Measurements from ENCODE around the gene GPR180.
"Not testable (repeated sequence)": the region's sequence is repeated elsewhere in the genome, so short reads cannot be mapped to it uniquely, and the experiment has no call there.

Gene GPR180

GRCh38 chr13:94637677-94638076, 36.0 kb downstream of the GPR180 start:
- not testable (repeated sequence) for H2BK5ac ChIP-seq (ENCODE audit: low read length); H3K4ac ChIP-seq (ENCODE audit: low read length); H3K4me3 ChIP-seq (ENCODE audit: low read length in 2 of 2); H4K91ac ChIP-seq (ENCODE audit: low read depth, low read length, poor library complexity); H2BK120ac ChIP-seq (ENCODE audit: low read depth, low read length); H3K23ac ChIP-seq (ENCODE audit: low read depth, low read length, poor library complexity); H3K14ac ChIP-seq (ENCODE audit: low read length); H2AK5ac ChIP-seq (ENCODE audit: low read depth, low read length); H3K27ac ChIP-seq (replicated peaks; ENCODE audit: low read length); H2BK12ac ChIP-seq (ENCODE audit: low read length); H3K4me2 ChIP-seq (ENCODE audit: insufficient read depth, low read length, poor library complexity, severe bottlenecking); DNase-seq (ENCODE audit: low spot score); H3K18ac ChIP-seq (ENCODE audit: low read length); H4K8ac ChIP-seq (ENCODE audit: low read depth, low read length); H3K9ac ChIP-seq (ENCODE audit: low read depth, low read length, poor library complexity); H3K27me3 ChIP-seq (ENCODE audit: control insufficient read depth in 3 of 3, insufficient read depth in 3 of 3, low read depth in 1 of 3, low read length in 3 of 3); H3K79me1 ChIP-seq (ENCODE audit: low read depth, low read length); H2AFZ ChIP-seq (ENCODE audit: low read length); H2BK15ac ChIP-seq (ENCODE audit: low read length)
- WGBS, 2 donors (ENCODE audit: extremely low coverage in 2 of 2, insufficient read length in 2 of 2, insufficient replicate concordance in 1 of 2): no CpG with 5 or more reads among the region's 3 CpGs
- Histone ChIP-seq H3K4me1 (ENCODE audit: control insufficient read depth in 2 of 2, insufficient read depth in 1 of 2, low read depth in 1 of 2, low read length in 2 of 2) (peaks cover 0 to 12% of the 10 kb centered on the region in 2 donors), H3K9me3 (replicated peaks in 1 of 2; ENCODE audit: control insufficient read depth in 2 of 2, insufficient read depth in 1 of 2, low read depth in 1 of 2, low read length in 2 of 2) (peaks cover 0 to 13% of the 10 kb centered on the region in 2 donors), H3K36me3 (replicated peaks in 1 of 2; ENCODE audit: control insufficient read depth in 2 of 2, insufficient read depth in 2 of 2, low read length in 2 of 2) (peaks cover 0 to 12% of the 10 kb centered on the region in 2 donors)

GRCh38 chr13:94640721-94641120, 39.1 kb downstream of the GPR180 start:
- Histone ChIP-seq H4K91ac (ENCODE audit: low read depth, low read length, poor library complexity) (no peak overlapping the region), H2BK15ac (ENCODE audit: low read length) (no peak overlapping the region), H2BK120ac (ENCODE audit: low read depth, low read length) (no peak overlapping the region), H3K27me3 (ENCODE audit: control insufficient read depth in 3 of 3, insufficient read depth in 3 of 3, low read depth in 1 of 3, low read length in 3 of 3) (no peaks in the 10 kb centered on the region), H3K23ac (ENCODE audit: low read depth, low read length, poor library complexity) (no peak overlapping the region), H3K27ac (replicated peaks; ENCODE audit: low read length) (no peak overlapping the region), H3K4me1 (ENCODE audit: control insufficient read depth in 2 of 2, insufficient read depth in 1 of 2, low read depth in 1 of 2, low read length in 2 of 2) (peaks cover 0 to 12% of the 10 kb centered on the region in 2 donors), H2AFZ (ENCODE audit: low read length) (peak overlapping the region; percentile 81), H3K36me3 (replicated peaks in 1 of 2; ENCODE audit: control insufficient read depth in 2 of 2, insufficient read depth in 2 of 2, low read length in 2 of 2) (no peaks in the 10 kb centered on the region), H3K9ac (ENCODE audit: low read depth, low read length, poor library complexity) (no peak overlapping the region), H3K4ac (ENCODE audit: low read length) (no peak overlapping the region), H3K79me1 (ENCODE audit: low read depth, low read length) (no peaks in the 10 kb centered on the region), H3K18ac (ENCODE audit: low read length) (no peak overlapping the region), H3K14ac (ENCODE audit: low read length) (no peak overlapping the region), H3K9me3 (replicated peaks in 1 of 2; ENCODE audit: control insufficient read depth in 2 of 2, insufficient read depth in 1 of 2, low read depth in 1 of 2, low read length in 2 of 2) (peaks cover 0 to 2% of the 10 kb centered on the region in 2 donors), H2BK12ac (ENCODE audit: low read length) (no peak overlapping the region), H2BK5ac (ENCODE audit: low read length) (no peak overlapping the region), H4K8ac (ENCODE audit: low read depth, low read length) (no peak overlapping the region), H2AK5ac (ENCODE audit: low read depth, low read length) (no peak overlapping the region), H3K4me3 (ENCODE audit: low read length in 2 of 2) (no peak overlapping the region), H3K4me2 (ENCODE audit: insufficient read depth, low read length, poor library complexity, severe bottlenecking) (no peak overlapping the region)
- no CpG with 5 or more reads among the region's 2 CpGs for WGBS, 2 donors (ENCODE audit: extremely low coverage in 2 of 2, insufficient read length in 2 of 2, insufficient replicate concordance in 1 of 2)
- no peak for DNase-seq (ENCODE audit: low spot score)

- Histone ChIP-seq H3K9me3 (replicated peaks in 1 of 2; ENCODE audit: control insufficient read depth in 2 of 2, insufficient read depth in 1 of 2, low read depth in 1 of 2, low read length in 2 of 2) (peaks cover 0 to 2% of the 10 kb centered on the region in 2 donors), H3K18ac (ENCODE audit: low read length) (no peak overlapping the region), H3K79me1 (ENCODE audit: low read depth, low read length) (no peaks in the 10 kb centered on the region), H3K4me1 (ENCODE audit: control insufficient read depth in 2 of 2, insufficient read depth in 1 of 2, low read depth in 1 of 2, low read length in 2 of 2) (peaks cover 0 to 12% of the 10 kb centered on the region in 2 donors), H4K8ac (ENCODE audit: low read depth, low read length) (no peak overlapping the region), H2AFZ (ENCODE audit: low read length) (peak overlapping the region; percentile 81), H3K27me3 (ENCODE audit: control insufficient read depth in 3 of 3, insufficient read depth in 3 of 3, low read depth in 1 of 3, low read length in 3 of 3) (no peaks in the 10 kb centered on the region), H2AK5ac (ENCODE audit: low read depth, low read length) (no peak overlapping the region), H3K23ac (ENCODE audit: low read depth, low read length, poor library complexity) (no peak overlapping the region), H2BK5ac (ENCODE audit: low read length) (no peak overlapping the region), H3K27ac (replicated peaks; ENCODE audit: low read length) (no peak overlapping the region), H3K4me3 (ENCODE audit: low read length in 2 of 2) (peak overlapping the region in 1 of 2 donors; percentile 16), H4K91ac (ENCODE audit: low read depth, low read length, poor library complexity) (no peak overlapping the region), H3K4me2 (ENCODE audit: insufficient read depth, low read length, poor library complexity, severe bottlenecking) (no peak overlapping the region), H2BK12ac (ENCODE audit: low read length) (no peak overlapping the region), H3K36me3 (replicated peaks in 1 of 2; ENCODE audit: control insufficient read depth in 2 of 2, insufficient read depth in 2 of 2, low read length in 2 of 2) (no peaks in the 10 kb centered on the region), H3K4ac (ENCODE audit: low read length) (no peak overlapping the region), H2BK15ac (ENCODE audit: low read length) (no peak overlapping the region), H2BK120ac (ENCODE audit: low read depth, low read length) (no peak overlapping the region), H3K14ac (ENCODE audit: low read length) (no peak overlapping the region), H3K9ac (ENCODE audit: low read depth, low read length, poor library complexity) (no peak overlapping the region)
- DNase-seq (ENCODE audit: low spot score): no peak
- no CpG with 5 or more reads among the region's 3 CpGs for WGBS, 2 donors (ENCODE audit: extremely low coverage in 2 of 2, insufficient read length in 2 of 2, insufficient replicate concordance in 1 of 2)
These were observed 39.8 kb downstream of the GPR180 start for GRCh38 chr13:94641409-94641941.

GRCh38 chr13:94646904-94647303, 45.2 kb downstream of the GPR180 start:
- Histone ChIP-seq H3K18ac (ENCODE audit: low read length) (no peak overlapping the region), H3K4me3 (ENCODE audit: low read length in 2 of 2) (no peak overlapping the region), H4K91ac (ENCODE audit: low read depth, low read length, poor library complexity) (no peak overlapping the region), H2BK12ac (ENCODE audit: low read length) (no peak overlapping the region), H3K9me3 (replicated peaks in 1 of 2; ENCODE audit: control insufficient read depth in 2 of 2, insufficient read depth in 1 of 2, low read depth in 1 of 2, low read length in 2 of 2) (no peaks in the 10 kb centered on the region), H3K27ac (replicated peaks; ENCODE audit: low read length) (no peak overlapping the region), H3K36me3 (replicated peaks in 1 of 2; ENCODE audit: control insufficient read depth in 2 of 2, insufficient read depth in 2 of 2, low read length in 2 of 2) (no peaks in the 10 kb centered on the region), H3K23ac (ENCODE audit: low read depth, low read length, poor library complexity) (no peak overlapping the region), H2BK120ac (ENCODE audit: low read depth, low read length) (no peak overlapping the region), H3K4me2 (ENCODE audit: insufficient read depth, low read length, poor library complexity, severe bottlenecking) (no peak overlapping the region), H2BK15ac (ENCODE audit: low read length) (no peak overlapping the region), H3K4ac (ENCODE audit: low read length) (no peak overlapping the region), H3K14ac (ENCODE audit: low read length) (no peak overlapping the region), H2AK5ac (ENCODE audit: low read depth, low read length) (no peak overlapping the region), H2BK5ac (ENCODE audit: low read length) (no peak overlapping the region), H3K79me1 (ENCODE audit: low read depth, low read length) (no peaks in the 10 kb centered on the region), H4K8ac (ENCODE audit: low read depth, low read length) (no peak overlapping the region), H3K9ac (ENCODE audit: low read depth, low read length, poor library complexity) (no peak overlapping the region), H3K27me3 (ENCODE audit: control insufficient read depth in 3 of 3, insufficient read depth in 3 of 3, low read depth in 1 of 3, low read length in 3 of 3) (no peaks in the 10 kb centered on the region), H3K4me1 (ENCODE audit: control insufficient read depth in 2 of 2, insufficient read depth in 1 of 2, low read depth in 1 of 2, low read length in 2 of 2) (peaks cover 0 to 4% of the 10 kb centered on the region in 2 donors), H2AFZ (ENCODE audit: low read length) (no peak overlapping the region)
- no CpG with 5 or more reads among the region's 4 CpGs for WGBS, 2 donors (ENCODE audit: extremely low coverage in 2 of 2, insufficient read length in 2 of 2, insufficient replicate concordance in 1 of 2)
- DNase-seq (ENCODE audit: low spot score): no peak

Measured in neuronal stem cell (in vitro differentiated cells).